ENCODE results near the gene ZBTB40. TPM values are rescaled to one million over a fixed set of nuclear protein-coding genes. Genes with fewer than 3 reads are reported as not detected.

ZBTB40 gene
- total and polyA plus RNA-seq, 9 of the 15 experiments (the other 6 are each of a cell fraction or from before 2014, with no cell fraction given) = 2.6 to 26.0 (median 18.8) TPM

DNA sequence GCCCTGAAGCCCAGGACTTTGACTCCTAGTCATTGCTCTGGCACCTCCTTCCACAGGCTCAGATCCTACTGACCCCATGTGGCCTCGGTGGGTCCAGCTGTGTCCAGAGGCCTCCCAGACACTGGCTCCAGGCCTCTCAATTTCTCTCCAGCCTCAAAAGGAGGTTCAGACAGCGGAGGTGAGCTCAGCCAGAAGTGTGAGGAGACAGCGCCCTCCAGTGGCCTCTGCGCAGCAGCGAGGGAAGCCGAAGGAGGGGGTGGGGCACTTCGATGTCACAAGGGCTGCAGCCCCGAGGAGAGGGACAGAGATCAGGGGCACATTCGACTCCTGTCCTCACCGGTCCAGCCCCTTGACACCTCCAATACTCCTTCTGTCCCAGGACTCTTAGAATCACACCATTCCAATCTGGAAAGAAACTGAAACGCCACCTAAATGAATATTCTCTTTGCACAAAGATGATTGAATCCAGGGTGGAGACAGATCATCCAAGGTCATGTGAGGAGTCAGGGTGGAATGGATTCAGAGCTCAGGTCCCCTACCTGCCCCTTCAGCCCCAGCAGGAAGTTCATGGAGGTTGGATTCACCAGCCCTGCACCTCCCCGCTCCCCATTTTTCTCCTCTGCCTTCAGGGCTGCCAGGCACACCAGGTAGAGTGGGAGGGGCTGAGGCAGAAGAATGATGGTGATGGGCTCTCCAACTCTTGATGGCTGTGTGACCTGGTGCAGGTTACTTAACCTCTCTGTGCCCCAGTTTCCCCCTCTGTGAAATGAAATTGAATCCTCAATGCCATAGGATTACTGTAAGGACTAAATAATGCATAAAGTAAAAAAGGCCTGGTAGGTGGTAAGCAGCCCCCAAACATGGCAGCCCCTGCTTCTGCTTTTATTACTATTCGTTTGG lies 34.8 kb upstream of the ZBTB40 start (continued):
- TF ChIP-seq, protein P1, sequence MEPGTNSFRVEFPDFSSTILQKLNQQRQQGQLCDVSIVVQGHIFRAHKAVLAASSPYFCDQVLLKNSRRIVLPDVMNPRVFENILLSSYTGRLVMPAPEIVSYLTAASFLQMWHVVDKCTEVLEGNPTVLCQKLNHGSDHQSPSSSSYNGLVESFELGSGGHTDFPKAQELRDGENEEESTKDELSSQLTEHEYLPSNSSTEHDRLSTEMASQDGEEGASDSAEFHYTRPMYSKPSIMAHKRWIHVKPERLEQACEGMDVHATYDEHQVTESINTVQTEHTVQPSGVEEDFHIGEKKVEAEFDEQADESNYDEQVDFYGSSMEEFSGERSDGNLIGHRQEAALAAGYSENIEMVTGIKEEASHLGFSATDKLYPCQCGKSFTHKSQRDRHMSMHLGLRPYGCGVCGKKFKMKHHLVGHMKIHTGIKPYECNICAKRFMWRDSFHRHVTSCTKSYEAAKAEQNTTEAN (CRISPR knock-in tag; IDR thresholded peaks at IDR 0.05) = no peak
- TF ChIP-seq TSC22D4 (tag; IDR thresholded peaks at IDR 0.05) (no peak), TAL1 (IDR thresholded peaks at IDR 0.05) (no peak), CC2D1A (IDR thresholded peaks at IDR 0.05) (peak; percentile 77), ZFPM2 (CRISPR knock-in tag; IDR thresholded peaks at IDR 0.05) (no peak), NCOA2 (IDR thresholded peaks at IDR 0.05; ENCODE audit: partially characterized antibody in 2 of 2) (no peak), NUFIP1 (IDR thresholded peaks at IDR 0.05; ENCODE audit: partially characterized antibody) (no peak), ZNF444 (CRISPR knock-in tag; IDR thresholded peaks at IDR 0.05) (no peak), PCBP1 (IDR thresholded peaks at IDR 0.05; ENCODE audit: low read depth, low read length, poor library complexity, severe bottlenecking) (no peak), MYBL2 (IDR thresholded peaks at IDR 0.05; ENCODE audit: low read depth) (no peak), MYBL2 (CRISPR knock-in tag; IDR thresholded peaks at IDR 0.05; ENCODE audit: borderline replicate concordance) (no peak), SMARCE1 (IDR thresholded peaks at IDR 0.05) (no peak), EP400 (IDR thresholded peaks at IDR 0.05) (no peak)
- TF ChIP-seq, protein P2, sequence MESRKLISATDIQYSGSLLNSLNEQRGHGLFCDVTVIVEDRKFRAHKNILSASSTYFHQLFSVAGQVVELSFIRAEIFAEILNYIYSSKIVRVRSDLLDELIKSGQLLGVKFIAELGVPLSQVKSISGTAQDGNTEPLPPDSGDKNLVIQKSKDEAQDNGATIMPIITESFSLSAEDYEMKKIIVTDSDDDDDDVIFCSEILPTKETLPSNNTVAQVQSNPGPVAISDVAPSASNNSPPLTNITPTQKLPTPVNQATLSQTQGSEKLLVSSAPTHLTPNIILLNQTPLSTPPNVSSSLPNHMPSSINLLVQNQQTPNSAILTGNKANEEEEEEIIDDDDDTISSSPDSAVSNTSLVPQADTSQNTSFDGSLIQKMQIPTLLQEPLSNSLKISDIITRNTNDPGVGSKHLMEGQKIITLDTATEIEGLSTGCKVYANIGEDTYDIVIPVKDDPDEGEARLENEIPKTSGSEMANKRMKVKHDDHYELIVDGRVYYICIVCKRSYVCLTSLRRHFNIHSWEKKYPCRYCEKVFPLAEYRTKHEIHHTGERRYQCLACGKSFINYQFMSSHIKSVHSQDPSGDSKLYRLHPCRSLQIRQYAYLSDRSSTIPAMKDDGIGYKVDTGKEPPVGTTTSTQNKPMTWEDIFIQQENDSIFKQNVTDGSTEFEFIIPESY (CRISPR knock-in tag; IDR thresholded peaks at IDR 0.05) = no peak
- TF ChIP-seq, protein P3, sequence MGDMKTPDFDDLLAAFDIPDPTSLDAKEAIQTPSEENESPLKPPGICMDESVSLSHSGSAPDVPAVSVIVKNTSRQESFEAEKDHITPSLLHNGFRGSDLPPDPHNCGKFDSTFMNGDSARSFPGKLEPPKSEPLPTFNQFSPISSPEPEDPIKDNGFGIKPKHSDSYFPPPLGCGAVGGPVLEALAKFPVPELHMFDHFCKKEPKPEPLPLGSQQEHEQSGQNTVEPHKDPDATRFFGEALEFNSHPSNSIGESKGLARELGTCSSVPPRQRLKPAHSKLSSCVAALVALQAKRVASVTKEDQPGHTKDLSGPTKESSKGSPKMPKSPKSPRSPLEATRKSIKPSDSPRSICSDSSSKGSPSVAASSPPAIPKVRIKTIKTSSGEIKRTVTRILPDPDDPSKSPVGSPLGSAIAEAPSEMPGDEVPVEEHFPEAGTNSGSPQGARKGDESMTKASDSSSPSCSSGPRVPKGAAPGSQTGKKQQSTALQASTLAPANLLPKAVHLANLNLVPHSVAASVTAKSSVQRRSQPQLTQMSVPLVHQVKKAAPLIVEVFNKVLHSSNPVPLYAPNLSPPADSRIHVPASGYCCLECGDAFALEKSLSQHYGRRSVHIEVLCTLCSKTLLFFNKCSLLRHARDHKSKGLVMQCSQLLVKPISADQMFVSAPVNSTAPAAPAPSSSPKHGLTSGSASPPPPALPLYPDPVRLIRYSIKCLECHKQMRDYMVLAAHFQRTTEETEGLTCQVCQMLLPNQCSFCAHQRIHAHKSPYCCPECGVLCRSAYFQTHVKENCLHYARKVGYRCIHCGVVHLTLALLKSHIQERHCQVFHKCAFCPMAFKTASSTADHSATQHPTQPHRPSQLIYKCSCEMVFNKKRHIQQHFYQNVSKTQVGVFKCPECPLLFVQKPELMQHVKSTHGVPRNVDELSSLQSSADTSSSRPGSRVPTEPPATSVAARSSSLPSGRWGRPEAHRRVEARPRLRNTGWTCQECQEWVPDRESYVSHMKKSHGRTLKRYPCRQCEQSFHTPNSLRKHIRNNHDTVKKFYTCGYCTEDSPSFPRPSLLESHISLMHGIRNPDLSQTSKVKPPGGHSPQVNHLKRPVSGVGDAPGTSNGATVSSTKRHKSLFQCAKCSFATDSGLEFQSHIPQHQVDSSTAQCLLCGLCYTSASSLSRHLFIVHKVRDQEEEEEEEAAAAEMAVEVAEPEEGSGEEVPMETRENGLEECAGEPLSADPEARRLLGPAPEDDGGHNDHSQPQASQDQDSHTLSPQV (IDR thresholded peaks at IDR 0.05) = no peak

Measured in K562 (cell line).